EH (cell line): ENCODE results near the gene TBX2.

Experiments
- DNase-seq: peaks from one replicate; pipeline ENCODE4 v3.0.0-alpha.2; 2015; ENCODE audit warnings: low read depth

The TBX2 gene

DNA sequence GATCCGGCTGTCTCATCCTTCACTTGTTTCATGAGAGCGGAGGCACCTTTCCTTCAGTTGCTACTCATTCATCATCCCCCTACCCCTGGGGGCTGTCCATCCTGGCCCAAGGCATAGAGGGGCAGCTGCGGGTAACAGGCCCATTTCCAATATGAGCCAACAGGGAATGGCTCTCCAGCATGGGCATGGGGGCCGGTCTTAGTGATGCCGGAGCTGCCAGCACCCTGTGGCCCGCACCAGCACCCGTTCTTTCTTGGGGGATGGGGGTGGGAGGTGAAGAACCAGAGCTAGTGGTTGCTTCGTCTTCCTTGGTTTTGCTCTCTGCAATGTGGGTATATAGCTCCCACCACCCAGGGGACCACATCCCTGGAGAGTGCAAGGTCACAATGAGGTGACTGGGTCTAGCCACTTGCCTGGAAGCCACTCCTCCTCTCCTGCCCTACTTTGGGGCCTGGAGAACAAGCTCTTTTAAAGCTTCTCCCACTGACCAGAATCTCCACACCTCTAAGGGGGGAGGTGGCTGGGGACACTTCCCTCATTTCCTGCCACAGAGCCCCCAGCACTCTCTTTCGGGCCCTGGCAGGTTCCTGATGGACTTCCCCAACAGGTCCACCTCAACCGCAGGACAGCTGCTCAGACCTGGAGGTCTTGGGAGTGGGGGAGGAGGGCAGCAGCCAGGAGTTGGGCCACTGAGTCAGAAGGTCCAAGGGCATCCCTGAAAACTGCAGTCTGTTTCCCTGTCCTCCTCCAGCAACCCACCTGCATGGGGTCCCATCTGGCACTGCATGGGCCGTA lies 11.9 kb upstream of the TBX2 start:
- DNase-seq, result no peak

DNA sequence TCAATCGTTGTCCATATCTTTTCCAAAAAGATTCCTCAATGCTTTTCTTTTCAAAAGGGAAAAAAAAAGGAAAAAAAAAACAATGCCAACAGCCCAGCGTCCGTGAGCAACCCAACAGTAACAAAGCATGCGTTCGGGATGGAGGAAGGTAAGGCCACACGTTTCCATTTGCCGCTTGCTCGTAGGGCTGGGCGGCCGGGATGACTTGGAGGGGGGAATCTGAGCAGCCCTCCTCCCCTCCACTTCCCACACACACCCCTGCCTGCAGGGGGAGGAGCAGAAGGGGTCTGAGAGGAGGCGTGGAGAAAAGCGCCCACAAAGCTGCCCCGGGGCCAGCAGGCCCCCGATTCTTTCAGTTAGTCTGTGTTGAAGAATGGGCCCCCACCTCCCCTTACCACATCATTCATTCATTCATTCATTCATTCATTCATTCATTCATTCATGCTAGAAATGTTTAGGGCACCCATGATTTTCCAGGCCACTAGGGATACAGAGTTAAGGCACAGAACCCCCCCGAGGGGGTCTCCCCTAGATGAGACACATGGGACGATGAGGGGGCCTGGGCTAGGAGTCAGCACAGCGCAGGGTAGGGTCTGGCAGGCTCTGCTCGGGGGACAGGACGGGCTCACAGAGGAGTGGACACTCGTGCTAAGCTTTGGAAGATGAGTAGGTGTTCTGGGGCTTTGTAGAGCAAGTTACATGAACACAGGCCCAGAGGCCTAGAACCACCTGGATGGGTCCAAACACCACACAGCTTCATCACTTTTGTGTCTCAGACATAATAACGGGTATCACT lies 10.9 kb upstream of the TBX2 start:
- DNase-seq, result no peak

DNA sequence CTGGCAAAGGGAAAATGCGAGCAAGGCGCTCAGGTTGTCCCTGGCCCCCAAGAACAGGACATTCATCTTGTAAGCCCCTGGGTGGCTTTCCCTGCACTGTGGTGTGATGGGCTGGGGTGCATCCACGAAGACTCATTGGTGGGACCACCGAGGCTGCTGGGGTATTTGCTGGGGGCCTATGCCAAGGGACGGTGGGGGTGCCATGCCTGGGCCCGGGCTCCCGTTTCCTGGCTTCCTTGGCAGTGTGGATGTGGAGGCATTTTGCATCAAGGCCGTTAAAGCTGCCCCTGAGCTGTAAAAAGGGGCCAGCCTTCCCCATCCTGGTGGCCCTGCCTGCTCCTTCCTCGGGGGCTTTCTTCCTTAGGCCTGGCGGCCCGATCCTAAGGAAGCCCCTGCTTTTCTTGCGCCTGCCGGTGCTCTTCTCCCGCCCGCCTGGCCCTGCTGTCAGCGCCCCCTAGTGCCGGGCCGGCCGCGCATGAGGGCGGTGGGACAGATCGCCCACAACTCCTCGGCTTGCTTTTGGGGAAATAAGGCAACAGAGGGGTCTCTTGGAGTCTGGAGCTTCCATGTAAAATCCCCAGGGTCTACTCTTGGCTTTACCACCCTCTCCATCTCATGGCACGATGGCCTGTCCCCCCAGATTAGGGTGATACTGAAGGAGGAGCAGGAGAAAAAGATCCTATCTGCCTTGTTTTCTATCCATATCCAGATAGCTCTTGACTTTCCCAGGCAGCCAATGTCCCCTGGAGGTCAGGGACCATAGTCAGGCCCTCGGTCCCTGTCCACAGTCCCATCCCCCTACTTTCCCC lies 9.8 kb upstream of the TBX2 start:
- DNase-seq, result peak; percentile 55

DNA sequence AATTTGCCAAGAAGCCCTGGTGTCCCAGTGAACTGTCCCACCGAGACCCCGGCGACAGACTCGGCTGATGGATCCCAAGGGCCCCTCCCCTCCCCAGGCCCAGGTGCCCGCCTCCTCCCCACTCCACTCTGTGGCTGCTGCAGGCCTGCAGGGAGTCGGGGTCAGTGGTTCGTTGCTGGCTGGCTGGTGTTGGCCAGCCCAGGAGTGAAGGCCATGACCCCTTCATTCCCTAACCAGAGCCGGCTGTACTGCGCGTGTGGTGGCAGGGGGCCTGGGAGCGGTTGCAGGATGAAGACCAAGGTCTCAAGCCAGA lies 9.2 kb upstream of the TBX2 start:
- no peak for DNase-seq

DNA sequence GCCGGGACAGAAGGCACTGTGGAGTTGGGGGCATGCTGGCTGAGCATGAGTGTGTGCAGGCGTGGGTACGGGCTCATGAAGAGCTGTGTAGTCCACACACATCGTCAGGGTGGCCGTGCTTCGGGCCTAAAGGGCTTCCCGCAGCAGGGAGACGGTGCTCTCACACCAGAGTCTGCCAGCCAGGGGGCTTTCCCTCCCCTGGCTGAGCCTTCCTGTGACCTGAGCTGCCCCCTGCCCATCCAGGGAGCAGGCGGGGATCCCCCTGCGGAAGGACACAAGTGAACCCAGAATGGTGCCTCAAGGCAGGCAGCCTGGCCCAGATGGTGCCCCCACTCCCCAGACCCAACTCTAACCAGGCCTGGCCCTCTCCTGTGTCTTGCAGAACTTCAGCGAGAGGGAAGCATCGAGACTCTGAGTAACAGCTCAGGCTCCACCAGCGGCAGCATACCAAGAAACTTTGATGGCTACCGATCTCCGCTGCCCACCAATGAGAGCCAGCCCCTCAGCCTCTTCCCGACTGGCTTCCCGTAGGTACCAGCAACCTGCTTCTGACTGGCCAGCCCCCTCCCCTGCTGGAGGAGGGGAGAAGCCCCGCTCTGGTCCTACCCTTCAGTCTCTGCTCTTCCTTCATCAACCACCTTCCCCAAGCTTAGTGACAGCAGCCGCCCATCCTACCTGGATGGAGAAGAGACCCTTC lies 7.9 kb upstream of the TBX2 start:
- no peak for DNase-seq

DNA sequence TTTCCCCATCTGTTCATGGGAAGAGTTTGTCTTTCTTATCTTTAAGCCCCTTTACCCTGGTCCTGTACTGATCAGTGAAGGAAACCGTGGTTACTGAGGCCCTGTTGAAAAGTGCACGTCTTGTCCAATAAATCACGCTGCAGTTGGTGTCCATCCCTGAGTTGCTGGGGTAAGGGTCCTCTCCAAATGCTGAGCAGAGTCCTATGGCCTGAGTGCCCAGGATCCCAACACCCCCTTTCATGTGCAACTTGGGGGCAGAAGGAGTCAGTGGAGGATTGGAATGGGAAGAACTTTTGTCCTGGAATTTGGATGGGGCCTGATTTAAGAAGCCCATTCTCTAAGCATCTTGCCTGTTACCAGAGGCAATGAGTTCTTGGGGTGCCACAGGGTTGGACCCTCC lies 7.0 kb upstream of the TBX2 start:
- no peak for DNase-seq

DNA sequence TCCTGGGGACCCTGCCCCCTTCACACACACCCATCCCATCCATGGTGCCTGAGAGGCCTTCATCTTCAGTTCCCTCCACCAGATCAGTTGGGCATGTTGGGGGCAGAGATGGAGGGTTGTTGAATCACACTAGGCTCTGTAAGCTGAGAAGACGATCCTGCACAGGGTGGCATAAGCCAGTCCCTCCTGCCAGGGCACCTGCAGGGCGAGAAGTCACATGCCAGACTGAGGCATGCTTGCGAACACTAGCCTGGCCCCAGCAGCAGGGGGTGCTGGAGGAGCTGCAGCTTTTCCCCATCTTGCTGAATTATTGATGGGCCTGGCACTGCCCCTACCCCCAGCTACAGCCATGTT lies 6.1 kb upstream of the TBX2 start:
- no peak for DNase-seq

DNA sequence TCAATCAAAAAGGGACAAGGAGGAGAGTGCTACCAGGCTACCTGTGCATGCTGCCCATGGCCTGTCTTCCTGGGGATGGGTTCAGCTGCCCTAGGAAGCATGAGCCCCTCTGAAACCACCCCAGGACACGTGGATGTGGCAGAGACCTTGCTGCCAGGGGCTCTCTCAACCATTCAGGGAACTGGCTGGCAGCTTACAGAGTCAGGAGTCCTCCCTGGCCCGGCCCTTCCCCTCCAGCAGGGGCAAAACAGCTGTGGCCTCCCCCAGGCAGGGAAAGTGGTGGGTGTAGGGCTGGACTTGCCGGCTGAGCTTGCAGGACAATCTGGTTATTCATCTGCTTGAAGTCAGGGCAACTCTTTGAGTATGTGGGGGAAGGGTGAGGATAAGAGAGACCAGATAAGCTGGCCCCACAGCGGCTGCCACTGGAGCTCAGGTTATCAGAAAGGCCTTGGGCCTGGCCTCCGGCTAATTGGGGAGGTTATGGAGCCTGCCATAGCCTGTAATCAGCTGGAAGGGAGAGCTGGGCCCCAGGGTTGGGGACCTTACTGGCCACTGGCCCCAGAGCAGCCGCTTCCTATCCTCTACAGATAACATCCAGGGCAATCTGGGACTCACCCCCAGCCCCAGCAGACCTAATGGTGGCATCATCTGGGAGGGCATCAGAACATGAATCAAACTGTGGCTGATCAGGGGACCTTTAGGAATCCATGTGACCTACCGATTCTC lies 5.6 kb upstream of the TBX2 start:
- peak; percentile 43 for DNase-seq

DNA sequence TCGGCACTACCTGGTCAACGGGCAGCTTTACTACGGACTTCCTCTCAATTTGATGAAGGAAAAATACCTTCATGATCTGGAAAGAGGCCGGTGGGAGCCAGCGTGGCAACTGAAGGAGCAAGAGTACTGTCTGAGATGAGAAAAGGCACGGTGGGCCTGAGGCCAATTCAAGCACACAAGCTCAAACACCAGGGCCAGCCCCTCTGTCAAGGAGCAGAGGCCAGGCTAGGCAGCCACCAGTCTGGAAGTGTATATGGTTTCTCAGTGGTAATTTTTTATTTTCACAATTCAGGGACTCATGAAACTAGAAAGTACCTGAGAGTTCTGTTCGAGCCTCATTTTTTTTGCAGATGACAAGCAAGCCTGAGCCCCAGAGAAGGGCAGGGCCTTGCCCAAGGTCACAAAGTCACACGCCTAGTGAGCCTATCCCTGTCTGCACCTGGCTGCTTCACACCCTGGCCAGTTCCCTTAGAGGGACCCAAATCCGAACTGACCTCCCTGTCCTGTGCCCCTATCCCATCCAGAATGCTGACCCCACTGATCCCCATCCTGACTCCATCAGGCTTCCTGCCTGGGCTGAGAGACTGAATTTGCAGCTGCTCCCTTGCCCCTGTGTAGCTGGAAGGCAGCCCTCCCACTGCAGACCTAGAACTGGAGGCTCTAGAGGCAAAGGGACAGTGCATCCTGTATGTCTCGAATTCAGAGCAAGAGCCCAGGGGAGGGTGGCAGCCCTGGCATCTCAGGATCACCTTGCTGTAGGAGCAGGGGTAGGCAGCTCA lies 4.8 kb upstream of the TBX2 start:
- no peak for DNase-seq

DNA sequence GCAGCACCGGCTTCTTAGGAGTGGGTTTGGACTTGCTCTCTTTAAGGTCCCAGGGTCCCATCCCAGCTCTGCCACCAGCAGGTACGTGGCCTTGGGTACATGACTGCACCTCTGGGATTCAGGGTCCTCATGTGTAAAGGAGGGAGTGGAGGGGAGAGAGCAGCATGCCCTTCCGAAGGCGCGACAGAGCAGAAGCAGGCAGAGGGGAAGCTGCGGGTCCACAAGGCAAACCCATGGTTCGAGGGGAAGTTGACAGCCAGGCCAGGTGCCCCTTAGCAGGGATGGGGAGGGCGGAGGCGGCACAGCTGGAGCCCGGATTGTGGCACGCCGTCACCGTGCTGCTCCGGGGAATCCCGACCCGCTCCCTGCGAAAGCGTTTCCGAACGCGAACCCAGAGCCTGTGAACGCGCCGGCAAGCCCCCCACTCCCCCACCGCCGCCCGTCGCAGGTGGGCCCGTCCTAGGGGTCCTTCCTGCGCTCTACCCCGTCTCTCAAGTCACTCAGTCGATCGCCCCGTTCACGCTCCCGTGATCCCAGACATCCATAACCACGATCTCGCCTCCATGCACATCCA lies 4.1 kb upstream of the TBX2 start:
- DNase-seq, result no peak

DNA sequence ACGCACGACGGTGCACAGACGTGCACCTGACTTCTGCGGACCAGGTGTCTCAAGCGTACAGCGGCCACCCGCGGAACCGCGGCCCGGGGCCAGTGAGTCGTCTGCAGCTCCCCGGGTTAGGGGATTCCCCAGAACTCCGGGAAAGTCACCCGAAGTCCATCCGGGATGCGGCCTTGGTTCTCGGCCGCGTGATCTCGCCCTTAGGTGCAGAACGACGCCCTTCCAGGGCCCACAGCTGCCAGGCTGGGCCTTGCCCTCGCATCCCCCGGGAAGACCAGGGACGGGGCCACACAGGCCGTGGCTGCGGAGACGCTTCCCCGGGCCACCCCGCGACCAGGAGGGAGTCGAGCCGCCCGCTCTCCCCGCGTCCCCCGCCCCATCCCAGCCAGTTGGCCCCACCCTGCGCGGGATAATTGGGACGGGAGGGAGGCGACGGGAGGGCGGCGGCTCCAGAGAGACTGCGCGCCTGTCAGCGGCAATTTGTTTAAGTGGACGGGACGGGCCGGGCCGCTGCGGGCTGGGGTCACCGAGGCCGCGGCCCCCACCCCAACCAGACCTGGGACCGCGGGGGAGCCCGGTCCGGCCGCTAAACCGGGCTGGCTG lies 3.6 kb upstream of the TBX2 start:
- no peak for DNase-seq

DNA sequence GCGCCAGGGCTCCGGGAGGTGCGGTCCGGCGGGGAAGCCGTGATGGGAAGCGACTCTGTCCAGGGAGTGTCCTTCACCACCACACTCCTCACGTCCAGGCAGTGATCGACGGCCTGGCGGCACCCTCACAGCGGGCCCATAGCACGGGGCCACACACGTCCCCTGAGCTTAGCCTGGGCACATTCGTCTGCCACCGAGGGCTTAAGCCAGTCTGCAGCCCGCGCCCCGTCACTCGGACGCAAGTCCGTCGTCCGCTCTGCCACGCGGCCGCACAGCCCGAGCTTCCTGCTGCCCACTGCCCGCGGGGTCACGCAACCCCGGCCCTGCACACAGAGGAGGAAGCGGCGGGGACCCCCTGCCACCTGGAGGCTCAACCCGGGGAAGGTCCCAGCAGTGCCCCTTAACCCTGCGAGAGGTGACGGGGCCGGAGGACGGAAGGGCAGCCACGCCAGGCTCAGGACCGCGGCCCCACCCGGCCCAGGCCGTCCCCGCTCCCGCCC lies 3.0 kb upstream of the TBX2 start:
- no peak for DNase-seq

DNA sequence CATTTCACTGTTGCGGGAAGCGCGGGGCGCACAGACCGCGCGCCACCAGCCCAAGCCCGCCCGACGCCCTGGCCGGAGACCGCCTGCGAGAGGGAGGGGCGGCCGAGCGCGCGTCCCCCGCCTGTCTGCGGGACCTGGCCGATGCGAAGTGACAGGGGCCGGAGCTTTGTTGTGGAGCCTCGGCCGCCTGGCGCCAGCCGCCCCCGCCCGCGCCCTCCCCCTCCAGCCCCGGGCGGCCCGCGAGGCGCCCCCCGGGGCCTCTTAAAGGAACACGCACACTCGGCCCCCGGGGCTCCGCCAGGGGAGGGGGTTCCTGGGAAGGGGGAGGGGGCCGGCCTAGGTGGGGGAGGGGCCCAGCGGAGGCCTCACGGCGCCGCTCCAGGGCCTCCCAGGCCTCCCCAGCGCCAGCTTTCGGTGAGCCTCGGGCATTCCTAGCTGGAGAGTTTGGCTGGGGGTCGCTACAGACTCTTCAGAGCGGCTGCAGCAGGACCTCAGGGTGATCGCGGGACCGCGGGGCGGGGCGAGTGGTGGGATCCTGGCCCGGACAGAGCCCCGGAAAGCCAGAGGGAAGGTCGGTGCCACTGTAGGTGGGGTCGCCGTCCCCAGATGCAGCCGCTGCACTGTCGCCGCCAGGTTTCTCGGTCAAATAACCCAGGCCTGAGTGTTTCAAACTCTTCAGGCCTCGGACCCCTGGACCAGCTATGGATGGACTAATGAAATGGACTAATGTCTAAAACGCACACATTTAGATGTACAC lies 2.4 kb upstream of the TBX2 start:
- DNase-seq, result no peak

DNA sequence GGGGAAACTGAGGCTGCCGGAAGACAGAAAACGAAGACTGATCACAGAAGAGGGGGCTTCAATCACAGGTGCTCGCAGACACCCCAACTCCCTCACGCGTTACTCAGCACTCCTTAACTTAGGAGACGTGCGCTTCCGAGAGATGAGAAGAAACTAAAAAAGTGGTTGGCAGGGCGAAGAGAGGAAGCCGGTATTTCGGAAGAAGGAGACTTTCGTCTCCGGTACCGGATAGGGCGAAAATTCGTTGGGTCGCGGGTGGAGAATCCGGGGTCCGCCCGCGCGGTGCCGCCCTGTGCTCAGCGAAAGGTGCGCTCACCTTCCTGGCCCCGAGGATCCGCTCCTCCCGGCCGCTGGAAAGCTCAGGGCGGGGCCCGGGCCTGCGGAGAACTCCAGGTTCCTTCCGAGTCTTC lies 917 bp upstream of the TBX2 start:
- no peak for DNase-seq

DNA sequence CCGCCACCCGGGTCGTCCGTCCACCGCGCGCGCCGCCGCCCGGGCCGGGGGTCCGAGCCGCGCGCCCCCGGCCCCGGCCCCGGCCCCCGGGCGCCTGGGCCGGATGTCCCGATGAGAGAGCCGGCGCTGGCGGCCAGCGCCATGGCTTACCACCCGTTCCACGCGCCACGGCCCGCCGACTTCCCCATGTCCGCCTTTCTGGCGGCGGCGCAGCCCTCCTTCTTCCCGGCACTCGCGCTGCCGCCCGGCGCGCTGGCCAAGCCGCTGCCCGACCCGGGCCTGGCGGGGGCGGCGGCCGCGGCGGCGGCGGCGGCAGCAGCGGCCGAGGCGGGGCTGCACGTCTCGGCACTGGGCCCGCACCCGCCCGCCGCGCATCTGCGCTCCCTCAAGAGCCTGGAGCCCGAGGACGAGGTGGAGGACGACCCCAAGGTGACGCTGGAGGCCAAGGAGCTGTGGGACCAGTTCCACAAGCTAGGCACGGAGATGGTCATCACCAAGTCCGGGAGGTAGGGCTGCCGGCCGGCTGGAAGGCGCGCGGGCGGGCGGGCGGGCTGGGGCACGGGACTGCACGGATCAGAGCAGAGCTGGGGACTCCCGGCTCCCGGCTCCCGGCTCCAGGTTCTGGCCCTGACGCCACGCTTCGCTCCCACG lies 548 bp downstream of the TBX2 start:
- DNase-seq, result peak; percentile 59

DNA sequence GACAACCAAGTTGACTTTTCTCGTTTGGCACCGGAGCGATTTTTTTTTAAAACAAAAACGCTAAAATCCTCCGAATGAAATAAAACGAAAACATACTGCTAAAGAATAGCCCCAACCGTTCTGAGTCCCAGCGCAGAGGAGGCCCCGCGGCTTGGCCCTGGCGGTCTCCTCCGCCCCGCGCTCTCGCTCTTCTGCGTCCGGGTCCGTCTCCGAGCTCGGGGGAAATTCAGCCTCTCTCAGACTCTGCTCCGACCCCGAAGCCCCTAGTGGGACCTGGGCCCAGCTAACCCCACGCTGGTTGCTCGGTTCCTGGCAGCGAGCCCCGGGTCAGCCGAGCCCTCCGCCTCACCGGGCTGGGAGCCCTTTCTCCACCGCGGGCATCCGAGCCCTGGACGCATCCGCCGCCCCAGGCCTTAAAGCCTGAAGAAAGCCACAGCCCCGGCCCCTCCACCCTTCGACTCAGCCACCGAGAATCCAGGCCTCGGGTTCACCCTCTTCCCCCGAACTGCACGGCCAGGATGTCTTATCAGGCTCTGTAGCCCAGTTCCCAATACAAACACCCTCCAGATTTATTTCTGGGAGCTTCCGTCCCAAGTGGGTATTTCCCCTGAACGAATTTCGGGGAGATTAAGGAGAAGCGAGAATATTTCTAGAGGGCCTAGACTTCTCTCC lies 1.2 kb downstream of the TBX2 start:
- peak; percentile 68 for DNase-seq

DNA sequence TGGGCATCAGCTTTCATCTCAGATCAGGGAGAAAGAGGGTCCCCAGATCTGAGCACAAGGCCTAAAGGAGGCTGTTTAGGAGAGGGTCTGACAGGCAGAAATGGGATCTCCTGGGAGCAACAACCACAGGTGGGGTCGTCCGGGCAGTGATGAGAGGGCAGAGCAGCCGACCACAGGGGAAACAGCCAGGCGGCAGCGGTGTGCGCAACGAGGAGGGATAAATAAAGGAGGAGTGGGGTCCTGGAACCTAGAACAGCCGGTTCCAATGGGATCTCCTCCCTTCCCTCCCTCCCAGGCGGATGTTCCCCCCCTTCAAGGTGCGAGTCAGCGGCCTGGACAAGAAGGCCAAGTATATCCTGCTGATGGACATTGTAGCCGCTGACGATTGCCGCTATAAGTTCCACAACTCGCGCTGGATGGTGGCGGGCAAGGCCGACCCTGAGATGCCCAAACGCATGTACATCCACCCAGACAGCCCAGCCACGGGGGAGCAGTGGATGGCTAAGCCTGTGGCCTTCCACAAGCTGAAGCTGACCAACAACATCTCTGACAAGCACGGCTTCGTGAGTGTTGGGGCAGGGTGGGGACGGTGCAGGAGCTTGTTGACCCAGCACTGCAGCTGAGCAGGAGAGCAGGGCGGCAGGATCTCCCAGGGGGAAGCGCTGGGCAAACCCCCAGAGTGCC lies 1.9 kb downstream of the TBX2 start:
- peak; percentile 52 for DNase-seq
